ENCODE results near the gene AFF2. TPM values are rescaled to one million over a fixed set of nuclear protein-coding genes. Genes with fewer than 3 reads are reported as not detected.

The AFF2 gene
- total RNA-seq, 1 donor from 2014 or later: 0.74 TPM

- Histone ChIP-seq H3K4me1 (no peaks in the 10 kb centered on the region), H3K27ac (no peak overlapping the region), H3K27me3 (no peaks in the 10 kb centered on the region), H3K9me3 (no peaks in the 10 kb centered on the region), H3K36me3 (no peaks in the 10 kb centered on the region), H3K4me3 (no peak overlapping the region)
- intact Hi-C loops (cut with DNase I): no loop called here
- TF ChIP-seq POLR2AphosphoS5 (IDR thresholded peaks at IDR 0.05; ENCODE audit: insufficient read depth in 1 of 2, low read depth in 1 of 2): no peak
- TF ChIP-seq CTCF (IDR thresholded peaks at IDR 0.05): no peak
- TF ChIP-seq POLR2A (IDR thresholded peaks at IDR 0.05): no peak
- no peak for DNase-seq (ENCODE audit: extremely low spot score in 2 of 2)
Measured at GRCh38 chrX:148535639-148536038, 35.2 kb downstream of the AFF2 start.

- TF ChIP-seq POLR2AphosphoS5 (IDR thresholded peaks at IDR 0.05; ENCODE audit: insufficient read depth in 1 of 2, low read depth in 1 of 2): no peak
- no peak for TF ChIP-seq POLR2A (IDR thresholded peaks at IDR 0.05)
- no peak for TF ChIP-seq CTCF (IDR thresholded peaks at IDR 0.05)
- DNase-seq (ENCODE audit: extremely low spot score in 2 of 2): no peak
- intact Hi-C loops (cut with DNase I): no loop called here
- H3K4me1 ChIP-seq: no peaks in the 10 kb centered on the region
- H3K4me3 ChIP-seq: no peak overlapping the region
- H3K27ac ChIP-seq: no peak overlapping the region
- H3K36me3 ChIP-seq: no peaks in the 10 kb centered on the region
- H3K9me3 ChIP-seq: no peaks in the 10 kb centered on the region
- no peaks in the 10 kb centered on the region for H3K27me3 ChIP-seq
Measured at GRCh38 chrX:148536961-148537360, 36.5 kb downstream of the AFF2 start.

- TF ChIP-seq POLR2A (IDR thresholded peaks at IDR 0.05): no peak
- TF ChIP-seq CTCF (IDR thresholded peaks at IDR 0.05): no peak
- no peak for TF ChIP-seq POLR2AphosphoS5 (IDR thresholded peaks at IDR 0.05; ENCODE audit: insufficient read depth in 1 of 2, low read depth in 1 of 2)
- H3K36me3 ChIP-seq: no peaks in the 10 kb centered on the region
- intact Hi-C loops (cut with DNase I): no loop called here
- H3K4me1 ChIP-seq: no peaks in the 10 kb centered on the region
- DNase-seq (ENCODE audit: extremely low spot score in 2 of 2): no peak
- no peak overlapping the region for H3K27ac ChIP-seq
- H3K27me3 ChIP-seq: no peaks in the 10 kb centered on the region
- H3K9me3 ChIP-seq: no peaks in the 10 kb centered on the region
- no peak overlapping the region for H3K4me3 ChIP-seq
Measured at GRCh38 chrX:148537556-148538182, 37.3 kb downstream of the AFF2 start.

- H3K27me3 ChIP-seq: no peaks in the 10 kb centered on the region
- no peak overlapping the region for H3K27ac ChIP-seq
- no peak for TF ChIP-seq CTCF (IDR thresholded peaks at IDR 0.05)
- no peak for TF ChIP-seq POLR2A (IDR thresholded peaks at IDR 0.05)
- TF ChIP-seq POLR2AphosphoS5 (IDR thresholded peaks at IDR 0.05; ENCODE audit: insufficient read depth in 1 of 2, low read depth in 1 of 2): no peak
- no peaks in the 10 kb centered on the region for H3K9me3 ChIP-seq
- no peak for DNase-seq (ENCODE audit: extremely low spot score in 2 of 2)
- no peak overlapping the region for H3K4me3 ChIP-seq
- no peaks in the 10 kb centered on the region for H3K36me3 ChIP-seq
- intact Hi-C loops (cut with DNase I): no loop called here
- H3K4me1 ChIP-seq: no peaks in the 10 kb centered on the region
Measured at GRCh38 chrX:148538582-148538981, 38.2 kb downstream of the AFF2 start.

GRCh38 chrX:148540114-148540513, 39.7 kb downstream of the AFF2 start:
- no peaks in the 10 kb centered on the region for H3K9me3 ChIP-seq
- no peaks in the 10 kb centered on the region for H3K27me3 ChIP-seq
- H3K4me1 ChIP-seq: no peaks in the 10 kb centered on the region
- H3K27ac ChIP-seq: no peak overlapping the region
- no peak for TF ChIP-seq CTCF (IDR thresholded peaks at IDR 0.05)
- TF ChIP-seq POLR2A (IDR thresholded peaks at IDR 0.05): no peak
- TF ChIP-seq POLR2AphosphoS5 (IDR thresholded peaks at IDR 0.05; ENCODE audit: insufficient read depth in 1 of 2, low read depth in 1 of 2): no peak
- DNase-seq (ENCODE audit: extremely low spot score in 2 of 2): no peak
- no peak overlapping the region for H3K4me3 ChIP-seq
- no peaks in the 10 kb centered on the region for H3K36me3 ChIP-seq
- intact Hi-C loops (cut with DNase I): loop anchor here (5.0 kb wide), 1 partner anchor 1072 kb away; no protein-coding TSS in a partner anchor
